HAP-1 (cell line): ENCODE results near the gene PLEKHM3.
"Not testable (repeated sequence)": the region's sequence is repeated elsewhere in the genome, so short reads cannot be mapped to it uniquely, and the experiment has no call there.

Experiments
- DNase-seq, 2 experiments: peaks; one replicate each; pipeline ENCODE4 v3.0.0-alpha.2; 2016 to 2020; ENCODE audit warnings: low spot score in 2 of 2
- H3K27me3 ChIP-seq: fragments of 250-450 bp; sonication (Bioruptor Pico); 2 replicates; pipeline ENCODE4 v1.5.1; 2020; ENCODE audit warnings: low read depth, mild to moderate bottlenecking, moderate library complexity
- H3K36me3 ChIP-seq: fragments of 250-450 bp; sonication (Bioruptor Pico); replicated peaks from 2 replicates; pipeline ENCODE4 v1.5.1; 2020; ENCODE audit warnings: mild to moderate bottlenecking
- H3K4me1 ChIP-seq: fragments of 250-450 bp; sonication (Bioruptor Pico); 2 replicates; pipeline ENCODE4 v1.5.1; 2020; ENCODE audit warnings: mild to moderate bottlenecking
- H3K4me3 ChIP-seq: fragments of 250-450 bp; sonication (Bioruptor Pico); 2 replicates; pipeline ENCODE4 v1.5.1; 2020; ENCODE audit warnings: mild to moderate bottlenecking, moderate library complexity
- H3K9me3 ChIP-seq: fragments of 250-450 bp; sonication (Bioruptor Pico); 2 replicates; pipeline ENCODE4 v1.5.1; 2020; ENCODE audit warnings: mild to moderate bottlenecking, moderate library complexity
- in situ Hi-C: fragments of 300-500 bp; cut with MboI; formaldehyde crosslinking; loops from 3 replicates; pipeline ENCODE4 v1.14.3; 2020; ENCODE audit warnings: low sequenced_read_pairs, inconsistent platforms, mixed read lengths

Gene PLEKHM3

GRCh38 chr2:207928079-207928478 lies 97.2 kb downstream of the PLEKHM3 start:
- Histone ChIP-seq H3K9me3 (no peaks in the 10 kb centered on the region), H3K4me1 (no peaks in the 10 kb centered on the region), H3K4me3 (no peak overlapping the region), H3K27me3 (no peaks in the 10 kb centered on the region), H3K36me3 (peaks cover 4% of the 10 kb centered on the region; the same call in 1 of the 2 replicates)
- DNase-seq = no peak
- in situ Hi-C loops = no loop called here

DNA sequence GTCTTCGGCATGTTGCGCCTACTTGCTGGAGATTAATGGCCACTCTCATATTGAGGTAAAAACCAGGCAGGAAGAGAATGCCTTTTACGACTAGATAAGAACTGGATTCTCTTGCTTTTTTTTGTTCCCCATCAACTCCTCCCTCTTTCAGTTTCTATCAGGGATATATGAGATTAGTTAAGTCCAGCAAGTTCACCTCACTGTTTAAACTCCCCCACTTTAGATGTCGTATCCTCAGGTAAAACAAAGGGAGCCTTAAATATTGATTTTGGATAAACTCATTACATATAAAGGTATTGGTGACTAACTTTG lies 98.4 kb downstream of the PLEKHM3 start:
- no peaks in the 10 kb centered on the region for H3K27me3 ChIP-seq
- no peak overlapping the region for H3K4me3 ChIP-seq
- H3K36me3 ChIP-seq = peaks cover 4% of the 10 kb centered on the region; the same call in 1 of the 2 replicates
- in situ Hi-C loops = no loop called here
- H3K9me3 ChIP-seq = no peaks in the 10 kb centered on the region
- peaks cover 4% of the 10 kb centered on the region for H3K4me1 ChIP-seq
- DNase-seq = no peak

DNA sequence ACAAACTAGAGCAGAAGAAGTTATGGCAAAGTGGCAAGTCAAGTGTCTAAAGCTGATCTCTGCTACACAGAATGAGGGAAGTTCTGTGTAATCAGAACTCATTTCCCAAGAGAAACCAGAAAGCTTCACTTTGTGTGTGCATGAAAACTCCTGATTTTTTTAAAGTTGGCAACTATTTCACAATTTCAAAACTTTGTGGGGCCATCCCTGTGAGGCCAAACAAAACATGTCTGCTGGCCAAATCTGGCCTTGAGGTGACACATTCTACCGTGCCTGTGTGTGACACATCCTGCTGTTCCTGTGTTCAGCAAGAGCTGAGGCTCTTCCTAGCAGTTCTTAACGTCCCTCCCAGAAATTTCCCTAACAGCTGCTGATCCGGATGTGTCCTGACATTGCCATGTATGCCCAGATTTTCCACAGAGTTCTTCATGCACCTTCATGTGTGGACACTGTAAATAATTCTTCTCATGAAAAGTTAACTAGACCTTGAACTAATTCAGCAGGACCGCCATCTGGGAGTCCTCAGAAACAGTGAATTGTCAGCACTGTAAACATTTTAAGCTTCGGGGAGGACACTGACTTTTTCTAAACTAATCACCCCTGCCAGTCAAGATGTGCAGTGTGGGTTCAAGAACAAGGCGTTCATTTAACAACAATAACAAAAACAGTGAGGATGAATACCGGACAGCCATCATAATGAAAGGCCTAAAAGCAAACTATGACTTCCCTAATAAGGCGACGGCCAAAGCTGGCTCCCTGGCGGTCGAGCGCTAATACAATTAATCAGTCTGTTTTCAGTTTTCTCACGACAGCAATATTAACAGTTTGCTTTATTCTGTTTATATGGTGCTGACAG lies 99.0 kb downstream of the PLEKHM3 start:
- Histone ChIP-seq H3K4me1 (peaks cover 9% of the 10 kb centered on the region), H3K27me3 (no peaks in the 10 kb centered on the region), H3K4me3 (no peak overlapping the region), H3K36me3 (peaks cover 4% of the 10 kb centered on the region; the same call in 1 of the 2 replicates), H3K9me3 (no peaks in the 10 kb centered on the region)
- in situ Hi-C loops = no loop called here
- DNase-seq = no peak

DNA sequence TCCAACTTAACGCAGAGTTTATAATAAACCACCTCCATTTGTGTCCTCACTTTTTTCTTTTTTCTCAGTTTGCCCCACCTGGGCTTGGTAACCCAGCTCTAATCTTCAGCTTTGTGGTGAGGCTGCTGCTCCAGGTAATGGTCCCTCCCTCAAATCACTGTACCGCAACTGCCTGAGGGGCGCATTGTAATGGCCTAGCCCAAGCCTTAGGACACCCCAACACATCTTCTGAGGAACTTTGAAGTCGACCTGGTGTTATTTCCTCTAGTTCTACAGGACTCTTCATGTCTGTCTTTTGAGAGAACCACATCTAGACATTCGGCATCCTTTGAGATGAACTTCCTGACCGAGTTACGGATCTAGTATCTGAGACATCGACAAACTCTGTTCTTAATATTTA lies 99.7 kb downstream of the PLEKHM3 start:
- DNase-seq = no peak
- Histone ChIP-seq H3K27me3 (no peaks in the 10 kb centered on the region), H3K4me1 (peaks cover 11% of the 10 kb centered on the region), H3K36me3 (peaks cover 4% of the 10 kb centered on the region; the same call in 1 of the 2 replicates), H3K9me3 (no peaks in the 10 kb centered on the region), H3K4me3 (no peak overlapping the region)
- in situ Hi-C loops = no loop called here

GRCh38 chr2:207921606-207922005 lies 103.7 kb downstream of the PLEKHM3 start:
- Histone ChIP-seq H3K4me1 (peaks cover 11% of the 10 kb centered on the region), H3K27me3 (no peaks in the 10 kb centered on the region), H3K4me3 (no peak overlapping the region), H3K9me3 (no peaks in the 10 kb centered on the region), H3K36me3 (no peaks in the 10 kb centered on the region)
- peak in 1 of 2 experiments; percentile 84 for DNase-seq
- in situ Hi-C loops = no loop called here

- in situ Hi-C loops = no loop called here
- DNase-seq = no peak
- H3K4me1 ChIP-seq = peaks cover 11% of the 10 kb centered on the region
- no peaks in the 10 kb centered on the region for H3K36me3 ChIP-seq
- no peaks in the 10 kb centered on the region for H3K27me3 ChIP-seq
- H3K9me3 ChIP-seq = no peaks in the 10 kb centered on the region
- H3K4me3 ChIP-seq = no peak overlapping the region
Observed at GRCh38 chr2:207920721-207921120, 104.6 kb downstream of the PLEKHM3 start.

DNA sequence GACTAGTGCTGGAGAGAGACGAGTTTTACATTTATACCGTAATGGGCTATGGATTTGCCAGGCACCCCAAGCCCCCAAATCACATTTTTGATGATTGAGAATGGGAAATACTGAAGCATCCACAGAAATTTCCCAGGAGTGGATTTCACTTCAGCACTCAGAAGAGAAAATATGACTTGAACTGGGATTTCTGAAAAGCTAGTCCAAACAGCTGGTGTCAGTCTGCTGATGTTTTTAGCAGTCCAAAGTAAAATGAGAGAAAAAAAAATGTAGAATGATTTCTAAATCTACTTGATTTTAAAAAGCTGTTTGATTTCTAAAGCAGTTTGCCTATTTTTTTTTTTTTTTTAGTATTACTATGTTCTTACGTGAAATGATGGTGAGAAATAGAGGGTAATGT lies 105.0 kb downstream of the PLEKHM3 start:
- H3K9me3 ChIP-seq = no peaks in the 10 kb centered on the region
- no peak overlapping the region for H3K4me3 ChIP-seq
- no peaks in the 10 kb centered on the region for H3K27me3 ChIP-seq
- no peaks in the 10 kb centered on the region for H3K36me3 ChIP-seq
- H3K4me1 ChIP-seq = peaks cover 11% of the 10 kb centered on the region
- in situ Hi-C loops = no loop called here
- DNase-seq = no peak

DNA sequence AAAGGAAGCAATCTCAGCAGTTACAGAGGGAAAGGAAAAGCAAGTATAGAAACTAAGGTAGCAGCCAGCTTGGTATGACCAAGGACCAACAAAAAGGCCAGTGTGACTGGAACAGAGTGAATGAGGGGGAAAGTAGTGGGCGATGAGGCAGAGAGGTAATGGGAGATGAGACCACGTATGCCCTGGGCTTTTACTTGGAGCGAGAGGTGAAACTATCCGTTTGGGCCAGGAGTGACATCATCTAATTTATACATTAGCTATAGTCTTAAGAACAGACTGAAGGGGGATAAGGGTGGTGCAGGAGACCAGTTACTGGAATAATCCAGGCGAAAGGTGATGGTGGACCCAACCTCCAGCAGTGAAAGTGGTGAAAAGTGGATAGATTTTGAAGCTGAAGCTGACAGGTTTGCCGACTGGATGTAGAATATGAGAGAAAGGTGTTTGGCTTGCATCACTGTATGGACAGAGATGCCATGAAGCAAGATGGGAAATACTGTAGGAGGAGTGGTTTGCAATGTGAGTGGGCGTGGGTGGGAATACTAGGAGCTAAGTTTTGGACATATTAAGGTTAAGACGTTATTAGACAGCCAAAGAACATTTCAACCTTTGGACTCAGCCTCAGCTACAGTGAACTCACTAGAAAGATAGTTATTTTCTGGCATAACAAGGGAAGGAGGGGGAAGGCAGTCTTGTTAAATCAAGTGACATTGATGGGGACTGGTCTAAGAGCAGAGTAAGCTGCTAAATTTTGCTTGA lies 106.0 kb downstream of the PLEKHM3 start:
- no peaks in the 10 kb centered on the region for H3K9me3 ChIP-seq
- H3K4me1 ChIP-seq = peaks cover 11% of the 10 kb centered on the region
- no peak overlapping the region for H3K4me3 ChIP-seq
- no peak for DNase-seq
- H3K27me3 ChIP-seq = no peaks in the 10 kb centered on the region
- H3K36me3 ChIP-seq = no peaks in the 10 kb centered on the region
- in situ Hi-C loops = no loop called here

GRCh38 chr2:207914716-207915115 lies 110.6 kb downstream of the PLEKHM3 start:
- no peak for DNase-seq
- H3K4me3 ChIP-seq = no peak overlapping the region
- in situ Hi-C loops = no loop called here
- H3K27me3 ChIP-seq = no peaks in the 10 kb centered on the region
- H3K36me3 ChIP-seq = no peaks in the 10 kb centered on the region
- no peaks in the 10 kb centered on the region for H3K4me1 ChIP-seq
- no peaks in the 10 kb centered on the region for H3K9me3 ChIP-seq

GRCh38 chr2:207913772-207914358 lies 111.5 kb downstream of the PLEKHM3 start:
- no peaks in the 10 kb centered on the region for H3K4me1 ChIP-seq
- in situ Hi-C loops = no loop called here
- DNase-seq = no peak
- no peaks in the 10 kb centered on the region for H3K9me3 ChIP-seq
- H3K27me3 ChIP-seq = no peaks in the 10 kb centered on the region
- no peaks in the 10 kb centered on the region for H3K36me3 ChIP-seq
- H3K4me3 ChIP-seq = no peak overlapping the region

DNA sequence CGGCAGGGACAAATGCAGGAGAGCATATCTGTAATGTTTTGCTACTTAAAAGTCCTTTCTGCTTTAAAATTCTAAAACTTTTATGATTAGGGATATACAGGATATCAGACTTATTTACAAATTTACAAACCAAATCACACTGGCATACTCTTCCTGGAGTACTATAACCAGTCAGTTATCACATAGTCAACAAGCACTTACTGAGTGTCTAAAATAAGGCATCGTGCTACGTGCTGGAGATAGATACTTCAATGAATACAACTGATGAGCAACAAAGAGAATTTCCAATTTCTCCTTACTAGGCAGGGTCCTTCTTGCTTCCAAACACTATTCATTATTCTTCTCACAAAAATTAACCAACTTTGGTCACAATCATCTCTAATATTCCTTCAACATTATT lies 113.5 kb downstream of the PLEKHM3 start:
- H3K4me3 ChIP-seq = no peak overlapping the region
- in situ Hi-C loops = no loop called here

DNA sequence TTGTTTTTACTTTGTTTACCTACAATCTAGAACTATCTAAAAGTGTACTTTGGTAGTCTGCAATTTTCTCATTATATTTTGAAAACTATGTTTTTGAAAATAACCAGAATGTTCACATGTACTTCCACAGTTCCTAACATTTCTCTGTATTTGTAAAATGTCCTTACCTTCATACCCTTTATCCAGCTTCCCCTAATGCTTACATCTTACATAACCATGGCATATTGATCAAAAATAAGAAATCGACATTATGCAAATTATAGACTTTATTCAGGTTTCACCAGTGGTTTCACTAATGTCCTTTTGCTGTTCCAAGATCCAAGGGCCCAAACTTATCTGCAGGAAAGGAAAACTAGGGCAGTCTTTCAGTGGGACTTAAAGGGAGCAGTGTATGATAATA lies 114.1 kb downstream of the PLEKHM3 start:
- H3K4me1 ChIP-seq = no peaks in the 10 kb centered on the region
- DNase-seq = no peak
- in situ Hi-C loops = no loop called here
- H3K9me3 ChIP-seq = no peaks in the 10 kb centered on the region
- no peak overlapping the region for H3K4me3 ChIP-seq
- no peaks in the 10 kb centered on the region for H3K36me3 ChIP-seq
- H3K27me3 ChIP-seq = no peaks in the 10 kb centered on the region

More for the DNA sequence above, 113.5 kb downstream of the PLEKHM3 start:
- H3K9me3 ChIP-seq = no peaks in the 10 kb centered on the region
- no peaks in the 10 kb centered on the region for H3K27me3 ChIP-seq
- no peaks in the 10 kb centered on the region for H3K36me3 ChIP-seq
- no peaks in the 10 kb centered on the region for H3K4me1 ChIP-seq
- no peak for DNase-seq

DNA sequence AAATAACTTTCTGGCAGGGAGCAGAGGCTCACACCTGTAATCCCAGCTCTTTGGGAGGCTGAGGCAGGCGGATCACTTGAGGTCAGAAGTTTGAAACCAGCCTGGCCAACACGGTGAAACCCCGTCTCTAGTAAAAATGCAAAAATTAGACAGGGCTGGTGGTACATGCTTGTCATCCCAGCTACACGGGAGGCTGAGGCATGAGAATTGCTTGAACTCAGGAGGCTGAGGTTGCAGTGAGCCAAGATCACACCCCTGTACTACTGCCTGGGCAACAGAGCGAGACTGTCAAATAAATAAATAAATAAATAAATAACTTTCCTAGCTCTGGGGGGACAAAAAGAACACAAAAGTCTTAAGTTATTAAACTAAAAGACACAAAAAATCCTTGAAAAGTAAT lies 118.8 kb downstream of the PLEKHM3 start:
- H3K27me3 ChIP-seq, DNase-seq, H3K9me3 ChIP-seq, H3K4me3 ChIP-seq, in situ Hi-C loops, H3K36me3 ChIP-seq, H3K4me1 ChIP-seq: not testable (repeated sequence)

- Histone ChIP-seq H3K4me3 (no peak overlapping the region), H3K9me3 (no peaks in the 10 kb centered on the region), H3K36me3 (no peaks in the 10 kb centered on the region), H3K27me3 (no peaks in the 10 kb centered on the region), H3K4me1 (no peaks in the 10 kb centered on the region; the same call in 1 of the 2 replicates)
- in situ Hi-C loops = no loop called here
- DNase-seq = no peak
Observed at GRCh38 chr2:207905546-207905945, 119.8 kb downstream of the PLEKHM3 start.
